ENCODE measurements around the gene WNK2.

Gene WNK2

GRCh38 chr9:93216073-93216365 is 32.1 kb downstream of the WNK2 start:
- H3K9ac ChIP-seq (ENCODE audit: low read depth, low read length, poor library complexity), result no peak overlapping the region
- H2BK12ac ChIP-seq (ENCODE audit: low read length), result no peak overlapping the region
- H3K9me3 ChIP-seq (replicated peaks in 1 of 2; ENCODE audit: control insufficient read depth in 2 of 2, insufficient read depth in 1 of 2, low read depth in 1 of 2, low read length in 2 of 2), result no peaks in the 10 kb centered on the region
- H4K91ac ChIP-seq (ENCODE audit: low read depth, low read length, poor library complexity), result no peak overlapping the region
- peaks cover 0 to 1% of the 10 kb centered on the region in 2 donors for H3K36me3 ChIP-seq (replicated peaks in 1 of 2; ENCODE audit: control insufficient read depth in 2 of 2, insufficient read depth in 2 of 2, low read length in 2 of 2)
- no peak overlapping the region for H3K4me2 ChIP-seq (ENCODE audit: insufficient read depth, low read length, poor library complexity, severe bottlenecking)
- no CpG with 5 or more reads among the region's 1 CpG for WGBS, 2 donors (ENCODE audit: extremely low coverage in 2 of 2, insufficient read length in 2 of 2, insufficient replicate concordance in 1 of 2)
- H2BK15ac ChIP-seq (ENCODE audit: low read length), result no peak overlapping the region
- H2BK120ac ChIP-seq (ENCODE audit: low read depth, low read length), result no peak overlapping the region
- H2AK5ac ChIP-seq (ENCODE audit: low read depth, low read length), result no peak overlapping the region
- H3K27me3 ChIP-seq (ENCODE audit: control insufficient read depth in 3 of 3, insufficient read depth in 3 of 3, low read depth in 1 of 3, low read length in 3 of 3), result no peaks in the 10 kb centered on the region
- H4K8ac ChIP-seq (ENCODE audit: low read depth, low read length), result no peak overlapping the region
- no peak for DNase-seq (ENCODE audit: low spot score)
- H2AFZ ChIP-seq (ENCODE audit: low read length), result no peak overlapping the region
- H3K18ac ChIP-seq (ENCODE audit: low read length), result no peak overlapping the region
- H3K14ac ChIP-seq (ENCODE audit: low read length), result no peak overlapping the region
- peaks cover 15% of the 10 kb centered on the region for H3K79me1 ChIP-seq (ENCODE audit: low read depth, low read length)
- H2BK5ac ChIP-seq (ENCODE audit: low read length), result no peak overlapping the region
- no peak overlapping the region for H3K4me3 ChIP-seq (ENCODE audit: low read length in 2 of 2)
- H3K4ac ChIP-seq (ENCODE audit: low read length), result no peak overlapping the region
- no peak overlapping the region for H3K27ac ChIP-seq (replicated peaks; ENCODE audit: low read length)
- no peaks in the 10 kb centered on the region for H3K4me1 ChIP-seq (ENCODE audit: control insufficient read depth in 2 of 2, insufficient read depth in 1 of 2, low read depth in 1 of 2, low read length in 2 of 2)
- no peak overlapping the region for H3K23ac ChIP-seq (ENCODE audit: low read depth, low read length, poor library complexity)

GRCh38 chr9:93217706-93218105 is 33.8 kb downstream of the WNK2 start:
- Histone ChIP-seq H2BK15ac (ENCODE audit: low read length) (no peak overlapping the region), H3K14ac (ENCODE audit: low read length) (no peak overlapping the region), H3K9me3 (replicated peaks in 1 of 2; ENCODE audit: control insufficient read depth in 2 of 2, insufficient read depth in 1 of 2, low read depth in 1 of 2, low read length in 2 of 2) (no peaks in the 10 kb centered on the region), H2BK5ac (ENCODE audit: low read length) (no peak overlapping the region), H4K91ac (ENCODE audit: low read depth, low read length, poor library complexity) (no peak overlapping the region), H3K4ac (ENCODE audit: low read length) (no peak overlapping the region), H2BK12ac (ENCODE audit: low read length) (no peak overlapping the region), H3K4me1 (ENCODE audit: control insufficient read depth in 2 of 2, insufficient read depth in 1 of 2, low read depth in 1 of 2, low read length in 2 of 2) (no peaks in the 10 kb centered on the region), H3K9ac (ENCODE audit: low read depth, low read length, poor library complexity) (no peak overlapping the region), H3K79me1 (ENCODE audit: low read depth, low read length) (peaks cover 13% of the 10 kb centered on the region), H2AK5ac (ENCODE audit: low read depth, low read length) (peak overlapping the region; percentile 30), H2AFZ (ENCODE audit: low read length) (no peak overlapping the region), H3K27me3 (ENCODE audit: control insufficient read depth in 3 of 3, insufficient read depth in 3 of 3, low read depth in 1 of 3, low read length in 3 of 3) (no peaks in the 10 kb centered on the region), H3K4me2 (ENCODE audit: insufficient read depth, low read length, poor library complexity, severe bottlenecking) (no peak overlapping the region), H3K23ac (ENCODE audit: low read depth, low read length, poor library complexity) (no peak overlapping the region), H4K8ac (ENCODE audit: low read depth, low read length) (no peak overlapping the region), H2BK120ac (ENCODE audit: low read depth, low read length) (no peak overlapping the region), H3K27ac (replicated peaks; ENCODE audit: low read length) (no peak overlapping the region), H3K18ac (ENCODE audit: low read length) (peak overlapping the region; percentile 28), H3K36me3 (replicated peaks in 1 of 2; ENCODE audit: control insufficient read depth in 2 of 2, insufficient read depth in 2 of 2, low read length in 2 of 2) (no peaks in the 10 kb centered on the region), H3K4me3 (ENCODE audit: low read length in 2 of 2) (no peak overlapping the region)
- no peak for DNase-seq (ENCODE audit: low spot score)
- no CpG with 5 or more reads among the region's 5 CpGs for WGBS, 2 donors (ENCODE audit: extremely low coverage in 2 of 2, insufficient read length in 2 of 2, insufficient replicate concordance in 1 of 2)

GRCh38 chr9:93218161-93218560 is 34.2 kb downstream of the WNK2 start:
- H3K27ac ChIP-seq (replicated peaks; ENCODE audit: low read length), result no peak overlapping the region
- H3K36me3 ChIP-seq (replicated peaks in 1 of 2; ENCODE audit: control insufficient read depth in 2 of 2, insufficient read depth in 2 of 2, low read length in 2 of 2), result no peaks in the 10 kb centered on the region
- no peak overlapping the region for H3K4ac ChIP-seq (ENCODE audit: low read length)
- H3K27me3 ChIP-seq (ENCODE audit: control insufficient read depth in 3 of 3, insufficient read depth in 3 of 3, low read depth in 1 of 3, low read length in 3 of 3), result no peaks in the 10 kb centered on the region
- peaks cover 13% of the 10 kb centered on the region for H3K79me1 ChIP-seq (ENCODE audit: low read depth, low read length)
- no CpG with 5 or more reads among the region's 6 CpGs for WGBS, 2 donors (ENCODE audit: extremely low coverage in 2 of 2, insufficient read length in 2 of 2, insufficient replicate concordance in 1 of 2)
- no peak overlapping the region for H3K23ac ChIP-seq (ENCODE audit: low read depth, low read length, poor library complexity)
- H3K9me3 ChIP-seq (replicated peaks in 1 of 2; ENCODE audit: control insufficient read depth in 2 of 2, insufficient read depth in 1 of 2, low read depth in 1 of 2, low read length in 2 of 2), result no peaks in the 10 kb centered on the region
- H4K8ac ChIP-seq (ENCODE audit: low read depth, low read length), result no peak overlapping the region
- no peak overlapping the region for H3K18ac ChIP-seq (ENCODE audit: low read length)
- peak overlapping the region; percentile 95 for H3K14ac ChIP-seq (ENCODE audit: low read length)
- no peak overlapping the region for H2BK12ac ChIP-seq (ENCODE audit: low read length)
- no peak for DNase-seq (ENCODE audit: low spot score)
- H2BK5ac ChIP-seq (ENCODE audit: low read length), result no peak overlapping the region
- H2BK15ac ChIP-seq (ENCODE audit: low read length), result no peak overlapping the region
- no peak overlapping the region for H2AFZ ChIP-seq (ENCODE audit: low read length)
- no peaks in the 10 kb centered on the region for H3K4me1 ChIP-seq (ENCODE audit: control insufficient read depth in 2 of 2, insufficient read depth in 1 of 2, low read depth in 1 of 2, low read length in 2 of 2)
- no peak overlapping the region for H3K4me2 ChIP-seq (ENCODE audit: insufficient read depth, low read length, poor library complexity, severe bottlenecking)
- H3K9ac ChIP-seq (ENCODE audit: low read depth, low read length, poor library complexity), result no peak overlapping the region
- H4K91ac ChIP-seq (ENCODE audit: low read depth, low read length, poor library complexity), result no peak overlapping the region
- no peak overlapping the region for H2BK120ac ChIP-seq (ENCODE audit: low read depth, low read length)
- no peak overlapping the region for H2AK5ac ChIP-seq (ENCODE audit: low read depth, low read length)
- no peak overlapping the region for H3K4me3 ChIP-seq (ENCODE audit: low read length in 2 of 2)

GRCh38 chr9:93218671-93219420 is 34.9 kb downstream of the WNK2 start:
- Histone ChIP-seq H2BK120ac (ENCODE audit: low read depth, low read length) (no peak overlapping the region), H2AK5ac (ENCODE audit: low read depth, low read length) (no peak overlapping the region), H3K4me3 (ENCODE audit: low read length in 2 of 2) (no peak overlapping the region), H3K18ac (ENCODE audit: low read length) (peak overlapping the region; percentile 33), H2BK12ac (ENCODE audit: low read length) (no peak overlapping the region), H3K23ac (ENCODE audit: low read depth, low read length, poor library complexity) (peak overlapping the region; percentile 37), H3K79me1 (ENCODE audit: low read depth, low read length) (peaks cover 13% of the 10 kb centered on the region), H2BK5ac (ENCODE audit: low read length) (no peak overlapping the region), H3K27ac (replicated peaks; ENCODE audit: low read length) (no peak overlapping the region), H3K4ac (ENCODE audit: low read length) (no peak overlapping the region), H3K9me3 (replicated peaks in 1 of 2; ENCODE audit: control insufficient read depth in 2 of 2, insufficient read depth in 1 of 2, low read depth in 1 of 2, low read length in 2 of 2) (no peaks in the 10 kb centered on the region), H2BK15ac (ENCODE audit: low read length) (no peak overlapping the region), H3K9ac (ENCODE audit: low read depth, low read length, poor library complexity) (peak overlapping the region; percentile 15), H3K4me2 (ENCODE audit: insufficient read depth, low read length, poor library complexity, severe bottlenecking) (no peak overlapping the region), H4K8ac (ENCODE audit: low read depth, low read length) (no peak overlapping the region), H3K14ac (ENCODE audit: low read length) (peak overlapping the region; percentile 95), H3K27me3 (ENCODE audit: control insufficient read depth in 3 of 3, insufficient read depth in 3 of 3, low read depth in 1 of 3, low read length in 3 of 3) (no peaks in the 10 kb centered on the region), H3K4me1 (ENCODE audit: control insufficient read depth in 2 of 2, insufficient read depth in 1 of 2, low read depth in 1 of 2, low read length in 2 of 2) (no peaks in the 10 kb centered on the region), H3K36me3 (replicated peaks in 1 of 2; ENCODE audit: control insufficient read depth in 2 of 2, insufficient read depth in 2 of 2, low read length in 2 of 2) (no peaks in the 10 kb centered on the region), H2AFZ (ENCODE audit: low read length) (no peak overlapping the region), H4K91ac (ENCODE audit: low read depth, low read length, poor library complexity) (no peak overlapping the region)
- DNase-seq (ENCODE audit: low spot score), result no peak
- WGBS, 2 donors (ENCODE audit: extremely low coverage in 2 of 2, insufficient read length in 2 of 2, insufficient replicate concordance in 1 of 2), result no CpG with 5 or more reads among the region's 11 CpGs

Data from neuronal stem cell (in vitro differentiated cells).